HFF-Myc (cell line): Measurements from ENCODE around the gene ADIPOR2.

ENCODE experiments used
- DNase-seq: peaks from one replicate; pipeline ENCODE4 v3.0.0-alpha.2; 2011; ENCODE audit warnings: low read depth; ENCODE audit errors: extremely low read depth
- H3K4me3 ChIP-seq: replicated peaks from 2 replicates; pipeline ENCODE4 v1.5.1; 2011; ENCODE audit warnings: low read depth, mild to moderate bottlenecking, control low read depth, low read length
- CTCF ChIP-seq: IDR thresholded peaks from 2 replicates; pipeline ENCODE4 v1.5.1; 2012; ENCODE audit warnings: mild to moderate bottlenecking, low read depth, low read length, control low read depth; ENCODE audit errors: missing control alignments

The ADIPOR2 gene

GRCh38 chr12:1646569-1647284 lies 44.1 kb upstream of the ADIPOR2 start:
- no peak overlapping the region for H3K4me3 ChIP-seq
- TF ChIP-seq CTCF, result no peak
- no peak for DNase-seq

GRCh38 chr12:1647285-1647669 lies 43.6 kb upstream of the ADIPOR2 start:
- no peak overlapping the region for H3K4me3 ChIP-seq
- DNase-seq, result no peak
- no peak for TF ChIP-seq CTCF

GRCh38 chr12:1650260-1650977 lies 40.5 kb upstream of the ADIPOR2 start:
- no peak for TF ChIP-seq CTCF
- DNase-seq, result no peak
- H3K4me3 ChIP-seq, result no peak overlapping the region

GRCh38 chr12:1650978-1651361 lies 39.9 kb upstream of the ADIPOR2 start:
- no peak for TF ChIP-seq CTCF
- no peak overlapping the region for H3K4me3 ChIP-seq
- no peak for DNase-seq

GRCh38 chr12:1651946-1652345 lies 38.9 kb upstream of the ADIPOR2 start:
- no peak for DNase-seq
- TF ChIP-seq CTCF, result no peak

GRCh38 chr12:1655225-1655788 lies 35.6 kb upstream of the ADIPOR2 start:
- no peak overlapping the region for H3K4me3 ChIP-seq
- TF ChIP-seq CTCF, result no peak
- DNase-seq, result no peak

More at GRCh38 chr12:1651946-1652345, 38.9 kb upstream of the ADIPOR2 start:
- H3K4me3 ChIP-seq, result no peak overlapping the region
